ENCODE data around the gene ITGB7.

- TF ChIP-seq EGR1 (IDR thresholded peaks at IDR 0.05): no peak
- no peak for TF ChIP-seq FOXM1 (IDR thresholded peaks at IDR 0.05; ENCODE audit: borderline replicate concordance, low read depth)
- no peak for TF ChIP-seq CEBPB (IDR thresholded peaks at IDR 0.05)
- no peak for TF ChIP-seq YY1 (IDR thresholded peaks at IDR 0.05; ENCODE audit: low read depth)
- no peak for TF ChIP-seq USF1 (IDR thresholded peaks at IDR 0.05)
- TF ChIP-seq ZBTB7A (IDR thresholded peaks at IDR 0.05; ENCODE audit: low read depth): no peak
- TF ChIP-seq MAX (IDR thresholded peaks at IDR 0.05): no peak
- TF ChIP-seq TCF12 (IDR thresholded peaks at IDR 0.05; ENCODE audit: low read depth): no peak
- no peak for TF ChIP-seq TEAD4 (IDR thresholded peaks at IDR 0.05)
- TF ChIP-seq RAD21 (IDR thresholded peaks at IDR 0.05; ENCODE audit: low read depth): no peak
- no peak for TF ChIP-seq EP300 (IDR thresholded peaks at IDR 0.05; ENCODE audit: borderline replicate concordance)
- no peak for TF ChIP-seq REST (IDR thresholded peaks at IDR 0.05; ENCODE audit: low read depth)
Measured at GRCh38 chr12:53212931-53213330, 5.9 kb upstream of the ITGB7 start.
